ENCODE results near the gene PARP6.

DNA sequence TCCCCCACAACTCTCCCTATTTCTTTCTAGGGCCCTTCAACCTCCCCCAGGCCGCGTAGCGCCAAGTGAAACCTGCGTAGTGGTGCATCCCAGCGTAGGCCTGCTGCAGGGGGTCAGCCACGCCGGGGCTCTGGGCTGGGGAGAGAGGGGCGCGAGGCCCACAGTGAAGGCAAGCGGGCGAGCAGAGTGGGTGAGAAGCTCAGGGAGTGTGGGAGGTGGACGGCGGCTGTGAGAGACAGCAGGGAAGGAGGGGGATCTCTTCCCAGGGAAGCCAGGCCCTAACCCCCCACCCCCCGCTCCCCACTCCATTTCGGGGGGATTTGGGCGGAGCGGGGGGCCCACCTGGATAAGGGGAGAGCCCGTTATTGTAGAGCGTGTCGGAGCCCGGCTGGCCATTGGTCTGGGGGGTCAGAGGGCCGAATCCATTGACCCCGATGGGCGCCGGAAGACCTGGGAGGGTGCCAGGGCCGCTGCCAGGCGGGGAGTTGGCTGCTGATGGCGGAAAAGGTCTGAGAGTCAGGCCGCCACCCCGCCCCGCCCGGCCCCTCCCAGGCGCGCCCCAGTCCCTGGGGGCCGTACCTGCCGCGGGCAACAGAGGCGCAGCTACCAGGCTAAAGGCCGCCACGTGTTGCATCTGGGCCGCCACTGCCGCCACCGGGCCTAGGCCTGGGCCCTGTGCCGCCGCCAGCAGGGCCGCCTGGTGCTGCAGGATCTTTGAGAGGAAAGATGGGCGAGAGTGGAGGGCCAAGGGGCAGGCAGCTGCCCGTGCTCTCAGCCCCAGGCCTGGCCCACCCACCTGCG, 16.6 kb upstream of the PARP6 start:
- TF ChIP-seq, protein P1, sequence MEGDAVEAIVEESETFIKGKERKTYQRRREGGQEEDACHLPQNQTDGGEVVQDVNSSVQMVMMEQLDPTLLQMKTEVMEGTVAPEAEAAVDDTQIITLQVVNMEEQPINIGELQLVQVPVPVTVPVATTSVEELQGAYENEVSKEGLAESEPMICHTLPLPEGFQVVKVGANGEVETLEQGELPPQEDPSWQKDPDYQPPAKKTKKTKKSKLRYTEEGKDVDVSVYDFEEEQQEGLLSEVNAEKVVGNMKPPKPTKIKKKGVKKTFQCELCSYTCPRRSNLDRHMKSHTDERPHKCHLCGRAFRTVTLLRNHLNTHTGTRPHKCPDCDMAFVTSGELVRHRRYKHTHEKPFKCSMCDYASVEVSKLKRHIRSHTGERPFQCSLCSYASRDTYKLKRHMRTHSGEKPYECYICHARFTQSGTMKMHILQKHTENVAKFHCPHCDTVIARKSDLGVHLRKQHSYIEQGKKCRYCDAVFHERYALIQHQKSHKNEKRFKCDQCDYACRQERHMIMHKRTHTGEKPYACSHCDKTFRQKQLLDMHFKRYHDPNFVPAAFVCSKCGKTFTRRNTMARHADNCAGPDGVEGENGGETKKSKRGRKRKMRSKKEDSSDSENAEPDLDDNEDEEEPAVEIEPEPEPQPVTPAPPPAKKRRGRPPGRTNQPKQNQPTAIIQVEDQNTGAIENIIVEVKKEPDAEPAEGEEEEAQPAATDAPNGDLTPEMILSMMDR (IDR thresholded peaks at IDR 0.05; ENCODE audit: control extremely low read depth in 1 of 3, insufficient read depth in 1 of 3, low read depth in 1 of 3, low read length in 3 of 3) = no peak
- TF ChIP-seq FOSL1 (IDR thresholded peaks at IDR 0.05; ENCODE audit: insufficient read depth, low read depth, low read length) (no peak), POLR2A (IDR thresholded peaks at IDR 0.05; ENCODE audit: control extremely low read depth in 1 of 2, low read depth in 2 of 2, low read length in 2 of 2) (no peak), JUND (IDR thresholded peaks at IDR 0.05; ENCODE audit: low read length) (no peak), SUZ12 (IDR thresholded peaks at IDR 0.05; ENCODE audit: low read length) (no peak), NRF1 (IDR thresholded peaks at IDR 0.05; ENCODE audit: low read depth, low read length) (no peak), EP300 (IDR thresholded peaks at IDR 0.05; ENCODE audit: borderline replicate concordance in 1 of 2, low read depth in 2 of 2, low read length in 2 of 2) (no peak), ZNF274 (IDR thresholded peaks at IDR 0.05; ENCODE audit: borderline replicate concordance, extremely low read depth, low read length) (no peak), NANOG (IDR thresholded peaks at IDR 0.05; ENCODE audit: insufficient read depth, low read depth, low read length, poor library complexity, severe bottlenecking) (no peak), CHD2 (IDR thresholded peaks at IDR 0.05; ENCODE audit: low read length) (no peak), EGR1 (IDR thresholded peaks at IDR 0.05; ENCODE audit: borderline replicate concordance, low read depth, low read length) (no peak)

Measured in H1 (cell line).